ENCODE results near the gene DSTYK. TPM values are rescaled to one million over a fixed set of nuclear protein-coding genes. Genes with fewer than 3 reads are reported as not detected.
A peak's percentile ranks its signal among the peaks of the same experiment; 100 is the strongest.

DSTYK gene, protein sequence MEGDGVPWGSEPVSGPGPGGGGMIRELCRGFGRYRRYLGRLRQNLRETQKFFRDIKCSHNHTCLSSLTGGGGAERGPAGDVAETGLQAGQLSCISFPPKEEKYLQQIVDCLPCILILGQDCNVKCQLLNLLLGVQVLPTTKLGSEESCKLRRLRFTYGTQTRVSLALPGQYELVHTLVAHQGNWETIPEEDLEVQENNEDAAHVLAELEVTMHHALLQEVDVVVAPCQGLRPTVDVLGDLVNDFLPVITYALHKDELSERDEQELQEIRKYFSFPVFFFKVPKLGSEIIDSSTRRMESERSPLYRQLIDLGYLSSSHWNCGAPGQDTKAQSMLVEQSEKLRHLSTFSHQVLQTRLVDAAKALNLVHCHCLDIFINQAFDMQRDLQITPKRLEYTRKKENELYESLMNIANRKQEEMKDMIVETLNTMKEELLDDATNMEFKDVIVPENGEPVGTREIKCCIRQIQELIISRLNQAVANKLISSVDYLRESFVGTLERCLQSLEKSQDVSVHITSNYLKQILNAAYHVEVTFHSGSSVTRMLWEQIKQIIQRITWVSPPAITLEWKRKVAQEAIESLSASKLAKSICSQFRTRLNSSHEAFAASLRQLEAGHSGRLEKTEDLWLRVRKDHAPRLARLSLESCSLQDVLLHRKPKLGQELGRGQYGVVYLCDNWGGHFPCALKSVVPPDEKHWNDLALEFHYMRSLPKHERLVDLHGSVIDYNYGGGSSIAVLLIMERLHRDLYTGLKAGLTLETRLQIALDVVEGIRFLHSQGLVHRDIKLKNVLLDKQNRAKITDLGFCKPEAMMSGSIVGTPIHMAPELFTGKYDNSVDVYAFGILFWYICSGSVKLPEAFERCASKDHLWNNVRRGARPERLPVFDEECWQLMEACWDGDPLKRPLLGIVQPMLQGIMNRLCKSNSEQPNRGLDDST
- polyA plus RNA-seq, result 1 to 10 TPM; 2.7 to 5.2 (median 3.0) TPM

GRCh38 chr1:205211169-205211838, at the start of gene DSTYK:
Gene DSTYK (minus strand): TSS chr1:205211702. CDS start chr1:205211535, 167 bp downstream.
- 0 to 1% (median 0%) methylated on average over 56 to 67 of the region's 67 CpGs for WGBS, 3 donors
- peak within 1 kb of the TSS; percentile 40 for H3K27ac ChIP-seq (ENCODE audit: low read depth, low read length)

- H3K27ac ChIP-seq (ENCODE audit: low read depth, low read length), result no peak overlapping the region
- 56 to 83% (median 80%) methylated on average over 1 of the region's 1 CpG for WGBS, 3 donors
Observed at GRCh38 chr1:205259998-205260397, 48.5 kb upstream of the DSTYK start.

GRCh38 chr1:205259324-205259832, 47.9 kb upstream of the DSTYK start:
- no peak overlapping the region for H3K27ac ChIP-seq (ENCODE audit: low read depth, low read length)
- 41 to 58% (median 50%) methylated on average over 10 of the region's 10 CpGs for WGBS, 3 donors

DNA sequence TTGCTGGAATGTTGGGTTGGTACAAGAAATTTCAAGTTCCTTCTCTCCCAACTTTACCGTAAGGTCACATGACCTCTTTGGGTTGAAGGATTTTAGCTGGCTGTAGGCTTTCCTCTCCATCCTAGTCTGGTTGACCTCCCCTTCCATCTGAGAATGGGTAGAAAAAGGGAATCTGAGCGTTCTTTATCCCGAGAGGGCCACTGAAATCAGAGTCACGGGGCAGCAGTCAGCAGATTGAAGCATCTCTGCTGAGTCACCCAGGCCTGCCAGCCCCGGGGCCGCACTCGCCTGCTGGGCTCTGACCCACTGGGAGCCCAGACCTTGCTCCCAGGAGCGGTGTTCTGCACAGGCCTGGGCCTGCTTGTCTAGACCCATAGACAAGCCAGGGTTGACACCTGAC, 47.2 kb upstream of the DSTYK start:
- 81 to 95% (median 87%) methylated on average over 8 of the region's 8 CpGs for WGBS, 3 donors
- H3K27ac ChIP-seq (ENCODE audit: low read depth, low read length), result no peak overlapping the region

DNA sequence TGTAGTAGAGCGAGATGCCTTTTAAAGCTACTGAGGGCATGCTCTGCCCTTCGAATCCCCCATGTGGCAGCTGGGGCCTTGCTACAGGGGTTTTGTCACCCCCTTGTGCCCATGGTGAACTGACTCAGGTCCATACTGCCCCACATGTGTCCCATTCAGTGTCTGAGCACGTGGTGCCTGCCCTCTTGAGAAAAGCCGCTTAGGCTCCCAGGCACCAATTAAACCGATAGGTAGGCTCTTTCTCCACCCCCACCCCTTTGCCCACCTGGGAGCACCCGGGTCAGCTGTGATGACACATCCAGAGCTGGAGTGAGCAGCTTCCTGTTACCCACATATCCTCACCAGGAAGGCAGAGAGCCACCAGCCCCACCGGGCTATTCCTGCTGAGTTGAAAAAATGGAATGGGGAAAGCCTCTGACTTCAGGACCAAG, 46.8 kb upstream of the DSTYK start:
- H3K27ac ChIP-seq (ENCODE audit: low read depth, low read length), result no peak overlapping the region
- WGBS, 3 donors, result 68 to 76% (median 70%) methylated on average over 7 of the region's 7 CpGs

DNA sequence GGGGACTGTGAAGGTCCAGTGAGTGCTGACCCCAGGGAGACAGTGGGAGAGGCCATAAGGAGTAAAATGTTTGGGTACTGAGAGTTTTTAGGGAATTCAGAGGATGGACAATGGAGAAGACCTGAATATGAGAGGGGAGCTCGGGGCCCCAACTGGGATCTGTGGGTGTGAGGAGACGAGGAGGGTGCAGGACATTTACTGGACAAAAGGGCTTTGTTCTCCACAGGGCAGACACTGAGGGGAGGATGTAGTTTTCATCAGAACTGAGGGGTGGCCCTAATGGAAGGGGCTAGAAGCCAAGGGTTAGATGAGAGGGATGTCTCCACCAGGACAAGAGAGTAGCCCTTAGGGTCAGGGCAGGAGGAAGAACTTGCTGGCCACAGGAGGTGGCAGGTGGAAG, 46.2 kb upstream of the DSTYK start:
- 63 to 82% (median 75%) methylated on average over 2 of the region's 2 CpGs for whole genome bisulfite sequencing, 3 donors
- H3K27ac ChIP-seq (ENCODE audit: low read depth, low read length), result no peak overlapping the region

- H3K27ac ChIP-seq (ENCODE audit: low read depth, low read length), result no peak overlapping the region
- WGBS, 3 donors, result 87 to 95% (median 93%) methylated on average over 15 to 19 of the region's 19 CpGs
Observed at GRCh38 chr1:205256951-205257625, 45.6 kb upstream of the DSTYK start.

- no peak overlapping the region for H3K27ac ChIP-seq (ENCODE audit: low read depth, low read length)
- 39 to 43% (median 42%) methylated on average over 8 of the region's 8 CpGs for WGBS, 3 donors
Observed at GRCh38 chr1:205255941-205256780, 44.7 kb upstream of the DSTYK start.

- H3K27ac ChIP-seq (ENCODE audit: low read depth, low read length), result no peak overlapping the region
- 76 to 94% (median 85%) methylated on average over 5 of the region's 5 CpGs for WGBS, 3 donors
Observed at GRCh38 chr1:205251576-205251975, 40.1 kb upstream of the DSTYK start.

- H3K27ac ChIP-seq (ENCODE audit: low read depth, low read length), result no peak overlapping the region
- WGBS, 3 donors, result 70 to 79% (median 75%) methylated on average over 6 of the region's 6 CpGs
Observed at GRCh38 chr1:205250699-205251098, 39.2 kb upstream of the DSTYK start.

DNA sequence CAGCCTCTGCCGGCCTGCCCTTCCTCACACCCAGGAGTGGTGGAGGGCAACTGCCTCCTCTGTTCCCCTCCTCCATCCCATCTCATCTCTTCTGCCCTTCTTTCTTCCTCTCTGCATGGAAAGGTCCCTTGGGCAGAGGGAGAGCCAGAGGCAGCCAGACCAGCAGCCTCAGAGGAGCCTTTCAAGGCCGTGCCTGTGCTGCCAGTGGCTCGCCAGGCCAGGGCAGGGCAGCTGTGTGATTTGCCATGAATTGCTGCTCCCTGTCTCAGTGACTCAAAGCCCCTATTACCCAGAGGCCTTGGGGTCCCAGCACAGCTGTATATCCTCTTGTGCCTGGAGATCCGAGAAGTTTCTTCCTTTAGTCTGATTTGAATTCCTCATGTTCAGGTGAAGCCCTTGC, 38.1 kb upstream of the DSTYK start:
- H3K27ac ChIP-seq (ENCODE audit: low read depth, low read length), result no peak overlapping the region
- WGBS, 3 donors, result 44 to 90% (median 74%) methylated on average over 4 of the region's 4 CpGs

GRCh38 chr1:205248793-205249601, 37.5 kb upstream of the DSTYK start:
- 30 to 57% (median 37%) methylated on average over 11 of the region's 11 CpGs for WGBS, 3 donors
- H3K27ac ChIP-seq (ENCODE audit: low read depth, low read length), result no peak overlapping the region

DNA sequence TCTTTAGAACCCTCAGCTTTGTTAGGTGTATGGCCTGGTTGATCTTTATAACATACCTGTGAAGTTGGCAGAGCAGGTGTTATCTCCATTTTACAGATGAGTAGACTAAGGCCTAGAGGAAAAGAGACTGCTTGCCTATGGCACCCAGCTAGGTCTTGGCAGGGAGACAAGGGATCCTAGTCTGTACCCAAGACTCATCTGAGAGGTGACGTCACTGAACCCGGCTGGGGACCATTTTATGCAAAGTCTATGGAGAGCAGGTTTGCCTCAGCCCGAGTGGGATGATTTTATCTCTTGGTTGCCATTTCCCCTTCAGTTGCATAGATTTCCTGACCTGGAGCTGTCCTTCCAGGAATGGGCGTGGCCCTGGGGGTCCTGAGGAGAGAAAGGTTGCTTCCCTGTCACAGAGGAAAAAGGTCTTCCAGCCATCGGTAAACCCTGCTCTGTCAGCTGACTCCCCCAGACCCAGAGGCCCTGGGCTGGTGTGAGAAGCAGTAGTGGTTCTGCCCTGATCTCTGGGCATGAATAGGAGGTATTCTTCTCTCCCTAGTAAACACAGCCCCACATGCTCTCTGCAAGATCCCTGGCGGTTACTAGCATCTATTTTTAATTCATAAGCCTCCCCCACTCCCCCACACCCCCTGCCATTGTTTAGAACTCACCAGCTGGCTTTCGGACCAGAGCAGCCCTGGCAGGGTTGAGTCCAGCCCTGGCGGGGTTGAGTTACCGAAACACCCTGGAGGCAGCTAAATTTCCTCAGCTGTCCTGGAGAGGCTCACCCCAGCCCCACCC, 35.8 kb upstream of the DSTYK start:
- no peak overlapping the region for H3K27ac ChIP-seq (ENCODE audit: low read depth, low read length)
- 39 to 74% (median 48%) methylated on average over 9 of the region's 9 CpGs for WGBS, 3 donors

GRCh38 chr1:205246351-205247119, 35.0 kb upstream of the DSTYK start:
- H3K27ac ChIP-seq (ENCODE audit: low read depth, low read length), result no peak overlapping the region
- WGBS, 3 donors, result 89 to 90% (median 89%) methylated on average over 10 of the region's 10 CpGs

DNA sequence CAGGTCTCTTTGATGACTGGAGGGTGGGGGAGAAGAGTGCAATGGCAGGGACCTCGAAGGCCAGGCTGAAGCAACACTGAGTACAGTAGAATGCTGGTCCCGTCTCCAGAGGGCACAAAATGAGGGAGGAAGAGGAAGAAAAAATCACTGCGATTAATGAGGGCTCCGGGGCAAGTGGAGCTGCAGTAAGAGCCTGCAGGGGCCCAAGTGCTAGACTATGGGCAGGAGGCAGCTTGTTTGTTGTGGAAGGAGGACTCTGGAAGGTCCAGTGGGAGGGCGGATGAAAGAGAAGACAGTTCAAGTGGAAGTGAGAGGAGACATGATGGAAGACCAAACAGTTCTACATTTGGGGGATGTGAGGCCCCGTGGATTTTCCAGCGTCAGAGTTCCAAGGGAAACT, 33.6 kb upstream of the DSTYK start:
- WGBS, 3 donors, result 90 to 91% (median 91%) methylated on average over 7 of the region's 7 CpGs

More for the DNA sequence above, 33.6 kb upstream of the DSTYK start:
- H3K27ac ChIP-seq (ENCODE audit: low read depth, low read length), result no peak overlapping the region

All from adipose tissue (tissue), 3 donors.